ENCODE measurements around the gene APOBEC2. TPM values are rescaled to one million over a fixed set of nuclear protein-coding genes. Genes with fewer than 3 reads are reported as not detected.

Gene APOBEC2
- total RNA-seq, 2 experiments from 2014 or later: not detected

GRCh38 chr6:41063884-41064285 is 10.9 kb downstream of the APOBEC2 start:
- no peaks in the 10 kb centered on the region for H3K79me2 ChIP-seq (ENCODE audit: insufficient read depth, low read depth, low read length)
- 0 out of 2 replicates have a peak, but pooled peaks cover 6% of the 10 kb centered on the region for H4K20me1 ChIP-seq (ENCODE audit: insufficient read depth, low read length)
- H3K36me3 ChIP-seq (ENCODE audit: insufficient read depth, low read length): peaks cover 45% of the 10 kb centered on the region
- H3K9me3 ChIP-seq (ENCODE audit: low read length): no peaks in the 10 kb centered on the region
- TF ChIP-seq, protein P1, sequence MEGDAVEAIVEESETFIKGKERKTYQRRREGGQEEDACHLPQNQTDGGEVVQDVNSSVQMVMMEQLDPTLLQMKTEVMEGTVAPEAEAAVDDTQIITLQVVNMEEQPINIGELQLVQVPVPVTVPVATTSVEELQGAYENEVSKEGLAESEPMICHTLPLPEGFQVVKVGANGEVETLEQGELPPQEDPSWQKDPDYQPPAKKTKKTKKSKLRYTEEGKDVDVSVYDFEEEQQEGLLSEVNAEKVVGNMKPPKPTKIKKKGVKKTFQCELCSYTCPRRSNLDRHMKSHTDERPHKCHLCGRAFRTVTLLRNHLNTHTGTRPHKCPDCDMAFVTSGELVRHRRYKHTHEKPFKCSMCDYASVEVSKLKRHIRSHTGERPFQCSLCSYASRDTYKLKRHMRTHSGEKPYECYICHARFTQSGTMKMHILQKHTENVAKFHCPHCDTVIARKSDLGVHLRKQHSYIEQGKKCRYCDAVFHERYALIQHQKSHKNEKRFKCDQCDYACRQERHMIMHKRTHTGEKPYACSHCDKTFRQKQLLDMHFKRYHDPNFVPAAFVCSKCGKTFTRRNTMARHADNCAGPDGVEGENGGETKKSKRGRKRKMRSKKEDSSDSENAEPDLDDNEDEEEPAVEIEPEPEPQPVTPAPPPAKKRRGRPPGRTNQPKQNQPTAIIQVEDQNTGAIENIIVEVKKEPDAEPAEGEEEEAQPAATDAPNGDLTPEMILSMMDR (conservative IDR thresholded peaks at IDR 0.05; ENCODE audit: low read length): no peak
- no peak for TF ChIP-seq EZH2phosphoT487 (IDR thresholded peaks at IDR 0.05; ENCODE audit: borderline replicate concordance, low read depth, low read length)
- no peak overlapping the region for H3K27ac ChIP-seq (ENCODE audit: low read depth, low read length, poor library complexity, severe bottlenecking)
- no peaks in the 10 kb centered on the region for H3K9me2 ChIP-seq (ENCODE audit: insufficient read depth, low read length)
- no peak overlapping the region for H3K4me2 ChIP-seq (ENCODE audit: low read length)
- H3K4me1 ChIP-seq (ENCODE audit: insufficient read depth, low read length, poor library complexity, severe bottlenecking): peaks cover 6% of the 10 kb centered on the region
- no peak for DNase-seq (ENCODE audit: low spot score)
- intact Hi-C loops (cut with micrococcal nuclease; ENCODE audit: unreplicated experiment): no loop called here
- H2AFZ ChIP-seq (ENCODE audit: low read length): no peak overlapping the region
- no peak overlapping the region for H3K4me3 ChIP-seq (ENCODE audit: low read depth, low read length, poor library complexity, severe bottlenecking)
- ChIA-PET CTCF (ENCODE audit: unreplicated experiment) (no interaction called here), POLR2A (interaction anchor here (1.1 kb wide), 1 partner anchor 9 kb away, joined by 3 read pairs; no protein-coding TSS in a partner anchor)
- no TSS peak for BruUV-seq (replicated peaks)

DNA sequence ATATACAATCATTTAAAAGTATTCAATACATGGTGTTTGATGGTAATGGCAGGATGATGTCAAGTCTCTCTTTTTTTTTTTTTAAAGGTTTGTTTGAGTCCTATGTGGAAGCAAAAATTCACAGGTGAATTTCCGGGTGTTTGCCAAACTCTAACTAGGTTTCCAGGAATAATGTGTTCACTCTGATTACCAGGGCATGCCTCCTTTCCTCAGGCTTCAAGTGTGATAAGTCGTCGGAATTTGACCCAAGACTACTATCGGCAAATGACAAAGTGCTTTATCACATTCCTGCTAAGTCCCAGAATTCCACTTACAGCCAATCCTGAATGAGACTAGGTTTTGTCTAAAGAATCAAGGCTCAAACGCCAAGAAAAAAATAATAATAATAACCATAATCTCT is 11.8 kb downstream of the APOBEC2 start:
- POLR2A ChIA-PET: interaction anchor here (1.1 kb wide), 1 partner anchor 10 kb away, joined by 3 read pairs; no protein-coding TSS in a partner anchor
- peaks cover 54% of the 10 kb centered on the region for H3K36me3 ChIP-seq (ENCODE audit: insufficient read depth, low read length)
- no TSS peak for BruUV-seq (replicated peaks)

DNA sequence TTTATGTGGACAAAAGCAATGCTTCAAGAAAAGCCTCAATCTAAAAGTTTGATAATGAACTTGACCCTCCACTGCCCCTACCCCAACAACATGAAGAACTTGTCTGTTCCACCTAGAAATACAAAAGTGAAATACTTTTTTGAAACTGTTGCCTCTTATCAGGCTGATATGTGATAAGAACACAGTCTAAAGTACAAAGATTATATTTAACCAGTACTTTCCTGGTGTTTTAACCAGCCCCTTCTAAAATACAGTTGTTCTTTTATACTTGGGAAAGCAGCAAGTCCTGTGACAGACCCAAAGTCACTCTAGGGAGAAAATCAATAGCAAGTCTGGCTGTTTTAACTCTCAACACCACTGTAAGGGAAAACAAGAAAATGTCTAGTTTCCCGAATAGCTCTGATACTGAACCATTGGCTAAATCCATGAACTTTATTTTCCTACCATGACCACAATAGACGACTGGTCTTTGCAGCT is 12.6 kb downstream of the APOBEC2 start:
- Histone ChIP-seq H3K36me3 (ENCODE audit: insufficient read depth, low read length) (peaks cover 58% of the 10 kb centered on the region), H3K79me2 (ENCODE audit: insufficient read depth, low read depth, low read length) (peaks cover 5% of the 10 kb centered on the region; the same call in 1 of the 2 replicates), H3K4me2 (ENCODE audit: low read length) (no peak overlapping the region), H3K9me3 (ENCODE audit: low read length) (no peaks in the 10 kb centered on the region), H3K4me3 (ENCODE audit: low read depth, low read length, poor library complexity, severe bottlenecking) (no peak overlapping the region), H3K4me1 (ENCODE audit: insufficient read depth, low read length, poor library complexity, severe bottlenecking) (peaks cover 4% of the 10 kb centered on the region), H2AFZ (ENCODE audit: low read length) (no peak overlapping the region), H3K9me2 (ENCODE audit: insufficient read depth, low read length) (no peaks in the 10 kb centered on the region), H3K27ac (ENCODE audit: low read depth, low read length, poor library complexity, severe bottlenecking) (no peak overlapping the region), H4K20me1 (ENCODE audit: insufficient read depth, low read length) (0 out of 2 replicates have a peak, but pooled peaks cover 6% of the 10 kb centered on the region)
- TF ChIP-seq, protein P1 (conservative IDR thresholded peaks at IDR 0.05; ENCODE audit: low read length): no peak
- no peak for TF ChIP-seq EZH2phosphoT487 (IDR thresholded peaks at IDR 0.05; ENCODE audit: borderline replicate concordance, low read depth, low read length)
- ChIA-PET CTCF (ENCODE audit: unreplicated experiment) (interaction anchor here (0.8 kb wide), 1 partner anchor 10 kb away, joined by 3 read pairs; no protein-coding TSS in a partner anchor), POLR2A (no interaction called here)
- no TSS peak for BruUV-seq (replicated peaks)
- intact Hi-C loops (cut with micrococcal nuclease; ENCODE audit: unreplicated experiment): loop anchor here (2.0 kb wide), 1 partner anchor 59 kb away; no protein-coding TSS in a partner anchor
- no peak for DNase-seq (ENCODE audit: low spot score)

More for the DNA sequence above, 11.8 kb downstream of the APOBEC2 start:
- DNase-seq (ENCODE audit: low spot score): no peak
- Histone ChIP-seq H2AFZ (ENCODE audit: low read length) (no peak overlapping the region), H3K4me2 (ENCODE audit: low read length) (no peak overlapping the region), H3K9me3 (ENCODE audit: low read length) (no peaks in the 10 kb centered on the region), H4K20me1 (ENCODE audit: insufficient read depth, low read length) (0 out of 2 replicates have a peak, but pooled peaks cover 6% of the 10 kb centered on the region), H3K79me2 (ENCODE audit: insufficient read depth, low read depth, low read length) (no peaks in the 10 kb centered on the region), H3K27ac (ENCODE audit: low read depth, low read length, poor library complexity, severe bottlenecking) (no peak overlapping the region), H3K9me2 (ENCODE audit: insufficient read depth, low read length) (no peaks in the 10 kb centered on the region), H3K4me3 (ENCODE audit: low read depth, low read length, poor library complexity, severe bottlenecking) (no peak overlapping the region), H3K4me1 (ENCODE audit: insufficient read depth, low read length, poor library complexity, severe bottlenecking) (peaks cover 6% of the 10 kb centered on the region)
- TF ChIP-seq EZH2phosphoT487 (IDR thresholded peaks at IDR 0.05; ENCODE audit: borderline replicate concordance, low read depth, low read length): no peak
- TF ChIP-seq, protein P1 (conservative IDR thresholded peaks at IDR 0.05; ENCODE audit: low read length): no peak
- intact Hi-C loops (cut with micrococcal nuclease; ENCODE audit: unreplicated experiment): no loop called here
- CTCF ChIA-PET (ENCODE audit: unreplicated experiment): no interaction called here
